Spleen (tissue), 7 donors: Measurements from ENCODE around the gene CDK10.

Experiments used
- POLR2A ChIP-seq, 3 donors: fragments of 450-650 bp; IDR thresholded peaks; one replicate each; pipeline ENCODE4 v1.5.1; 2017; ENCODE audit warnings: antibody characterized with exemption in 3 of 3, mild to moderate bottlenecking in 1 of 3
- POLR2AphosphoS5 ChIP-seq, 3 donors: sonication (generic); formaldehyde crosslinking; IDR thresholded peaks; one replicate each; pipeline ENCODE4 v1.5.1; 2017; ENCODE audit warnings: antibody characterized with exemption in 3 of 3
- TF ChIP-seq, protein P1 (sequence below), 11 experiments: fragments of 200-600 bp in 7 of 11; fragments of 450-650 bp in 4 of 11; sonication (generic) in 4 of 11; IDR thresholded peaks in 8 of 11; conservative IDR thresholded peaks in 3 of 11; 1 replicate in 7 of 11; 2 replicates in 4 of 11; pipeline versions ENCODE4 v1.4.0 to v1.8.0; 2016 to 2021; ENCODE audit warnings: antibody characterized with exemption in 11 of 11, inconsistent platforms in 4 of 11, mild to moderate bottlenecking in 1 of 11
- donor health status: DM: no; HTN: no; CAD: no; lungs with moderate emphysema.
- donor health status: DM: no; HTN: no; CAD: no.
- donor health status: DM: no; HTN: no; CAD: no.

DNA sequence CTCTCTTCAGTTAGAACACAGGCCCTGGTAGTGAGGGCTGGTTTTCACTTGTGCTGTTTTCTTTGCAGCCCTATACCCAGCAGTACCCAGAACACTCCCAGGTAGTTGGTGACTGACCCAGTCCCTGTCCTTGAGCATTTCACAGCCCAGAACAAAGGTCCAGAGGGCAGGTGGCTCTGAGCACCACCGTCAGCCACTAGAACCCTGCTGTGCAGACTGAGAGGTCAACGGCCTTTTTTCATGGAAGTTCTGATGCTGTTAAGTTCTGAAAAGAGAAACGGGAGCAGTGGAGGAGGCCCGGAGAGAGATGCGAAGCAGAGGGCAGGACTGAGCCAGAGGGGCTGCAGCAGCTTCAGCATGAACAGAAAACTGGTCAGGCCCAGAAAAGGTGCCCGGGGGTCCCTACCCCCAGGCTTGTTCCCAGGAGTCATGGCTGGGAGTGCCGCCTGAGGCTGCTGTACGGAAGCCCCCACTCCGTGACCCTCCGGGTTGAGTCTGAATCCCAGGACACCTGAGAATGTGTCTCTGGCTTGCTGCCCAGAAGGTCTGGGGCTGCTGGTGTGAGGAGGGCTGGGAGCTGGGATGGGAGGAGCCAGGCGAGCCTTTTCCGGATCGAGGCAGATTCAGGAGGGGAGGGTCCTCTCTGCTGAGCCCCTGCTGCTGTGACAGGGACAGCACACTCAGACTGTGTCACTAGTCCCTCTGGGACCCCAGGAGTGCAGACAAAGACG lies 43.5 kb downstream of the CDK10 start:
- TF ChIP-seq, protein P1, sequence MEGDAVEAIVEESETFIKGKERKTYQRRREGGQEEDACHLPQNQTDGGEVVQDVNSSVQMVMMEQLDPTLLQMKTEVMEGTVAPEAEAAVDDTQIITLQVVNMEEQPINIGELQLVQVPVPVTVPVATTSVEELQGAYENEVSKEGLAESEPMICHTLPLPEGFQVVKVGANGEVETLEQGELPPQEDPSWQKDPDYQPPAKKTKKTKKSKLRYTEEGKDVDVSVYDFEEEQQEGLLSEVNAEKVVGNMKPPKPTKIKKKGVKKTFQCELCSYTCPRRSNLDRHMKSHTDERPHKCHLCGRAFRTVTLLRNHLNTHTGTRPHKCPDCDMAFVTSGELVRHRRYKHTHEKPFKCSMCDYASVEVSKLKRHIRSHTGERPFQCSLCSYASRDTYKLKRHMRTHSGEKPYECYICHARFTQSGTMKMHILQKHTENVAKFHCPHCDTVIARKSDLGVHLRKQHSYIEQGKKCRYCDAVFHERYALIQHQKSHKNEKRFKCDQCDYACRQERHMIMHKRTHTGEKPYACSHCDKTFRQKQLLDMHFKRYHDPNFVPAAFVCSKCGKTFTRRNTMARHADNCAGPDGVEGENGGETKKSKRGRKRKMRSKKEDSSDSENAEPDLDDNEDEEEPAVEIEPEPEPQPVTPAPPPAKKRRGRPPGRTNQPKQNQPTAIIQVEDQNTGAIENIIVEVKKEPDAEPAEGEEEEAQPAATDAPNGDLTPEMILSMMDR (IDR thresholded peaks at IDR 0.05 in 8 of 11, conservative IDR thresholded peaks at IDR 0.05 in 3 of 11), result no peak
- TF ChIP-seq POLR2AphosphoS5 (IDR thresholded peaks at IDR 0.05), result peak in 1 of 3 donors; percentile 35
- no peak for TF ChIP-seq POLR2A (IDR thresholded peaks at IDR 0.05)
